GM12892 (cell line): ENCODE data around the gene CDRT4.

Experiments
- POLR2A ChIP-seq: IDR thresholded peaks from 2 replicates; pipeline ENCODE4 v1.6.1; 2011; ENCODE audit warnings: low read depth, low read length, control low read depth
- POLR2AphosphoS5 ChIP-seq: IDR thresholded peaks from 2 replicates; pipeline ENCODE4 v1.6.1; 2011; ENCODE audit warnings: low read depth, low read length, control low read depth
- TAF1 ChIP-seq: IDR thresholded peaks from 2 replicates; pipeline ENCODE4 v1.6.1; 2011; ENCODE audit warnings: low read depth, mild to moderate bottlenecking, control low read depth, low read length, borderline replicate concordance

GRCh38 chr17:15507001-15507400, 39.6 kb upstream of the CDRT4 start:
- TF ChIP-seq TAF1 (no peak), POLR2AphosphoS5 (no peak), POLR2A (no peak)
